AG09309 (cell line): ENCODE results near the gene PELI3.
"Not testable (repeated sequence)": the region's sequence is repeated elsewhere in the genome, so short reads cannot be mapped to it uniquely, and the experiment has no call there.

Experiments used
- DNase-seq: peaks from one replicate; pipeline ENCODE4 v3.0.0-alpha.2; 2010; ENCODE audit warnings: low read depth
- H3K4me3 ChIP-seq: 2 replicates; pipeline ENCODE4 v1.5.1; 2011; ENCODE audit warnings: mild to moderate bottlenecking, low read depth, low read length, moderate library complexity; ENCODE audit not compliant: control insufficient read depth
- CTCF ChIP-seq: IDR thresholded peaks from 2 replicates; pipeline ENCODE4 v1.5.1; 2011; ENCODE audit warnings: mild to moderate bottlenecking, low read depth, low read length, inconsistent platforms; ENCODE audit not compliant: insufficient read depth, control insufficient read depth; ENCODE audit errors: missing control alignments

The PELI3 gene

DNA sequence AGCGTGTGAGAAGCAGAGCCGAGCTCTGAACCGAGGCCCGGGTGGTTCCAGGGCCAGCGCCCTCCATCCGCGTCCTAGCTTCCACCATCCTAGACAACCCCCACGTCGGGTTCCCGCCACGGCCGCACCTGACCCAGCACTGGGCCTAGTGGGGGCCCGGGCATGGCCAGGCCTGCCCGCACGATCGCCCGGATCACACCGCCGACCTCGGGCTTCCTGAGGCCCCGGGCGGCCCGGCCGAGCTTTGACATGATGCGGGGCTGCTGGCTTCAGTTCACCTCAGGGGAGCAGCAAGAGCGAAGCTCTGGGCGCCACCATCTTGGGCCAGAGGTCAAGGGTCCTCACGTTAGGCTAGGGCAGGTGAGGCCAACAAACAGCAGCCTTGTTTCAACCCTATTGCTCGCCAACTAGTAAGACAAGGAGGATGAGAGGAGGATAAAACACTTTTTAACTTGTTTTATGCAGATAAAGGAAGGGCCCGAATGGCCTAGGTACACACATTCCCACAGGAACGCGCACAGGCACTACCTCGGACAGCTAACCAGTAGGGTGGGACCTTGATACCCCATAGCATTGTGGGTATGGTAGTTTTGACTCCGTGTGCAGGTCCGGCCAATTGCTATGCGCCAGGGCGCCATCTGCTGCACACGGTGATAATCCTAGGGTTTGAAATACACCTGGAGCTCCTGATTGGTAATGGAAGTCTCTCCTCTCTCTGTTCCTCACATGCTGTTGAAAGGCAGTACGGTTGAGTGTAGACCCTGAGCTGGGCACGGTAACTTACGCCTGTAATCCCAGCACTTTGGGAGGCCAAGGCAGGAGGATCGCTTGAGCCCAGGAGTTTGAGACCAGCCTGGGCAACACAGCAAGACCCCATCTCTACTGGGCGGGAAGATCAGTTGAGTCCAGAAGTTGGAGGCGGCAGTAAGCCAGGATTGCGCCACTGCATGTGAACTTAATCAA lies 27.9 kb upstream of the PELI3 start, which contains the start of gene MRPL11:
Gene MRPL11 (minus strand): TSS at position 345 of the 963 bp plus-strand sequence. CDS start 94 bp downstream, at position 251.
- DNase-seq = peak; percentile 73
- H3K4me3 ChIP-seq = peak within 1 kb of the TSS; percentile 87
- TF ChIP-seq CTCF = peak; percentile 70

- H3K4me3 ChIP-seq, DNase-seq: not testable (repeated sequence)
Observed at GRCh38 chr11:66440101-66440939, 26.4 kb upstream of the PELI3 start.

GRCh38 chr11:66440940-66441282 lies 25.8 kb upstream of the PELI3 start:
- not testable (repeated sequence) for DNase-seq

GRCh38 chr11:66443602-66444001 lies 23.1 kb upstream of the PELI3 start:
- H3K4me3 ChIP-seq = no peak overlapping the region
- DNase-seq = peak; percentile 93
- no peak for TF ChIP-seq CTCF

More at GRCh38 chr11:66440940-66441282, 25.8 kb upstream of the PELI3 start:
- not testable (repeated sequence) for H3K4me3 ChIP-seq

DNA sequence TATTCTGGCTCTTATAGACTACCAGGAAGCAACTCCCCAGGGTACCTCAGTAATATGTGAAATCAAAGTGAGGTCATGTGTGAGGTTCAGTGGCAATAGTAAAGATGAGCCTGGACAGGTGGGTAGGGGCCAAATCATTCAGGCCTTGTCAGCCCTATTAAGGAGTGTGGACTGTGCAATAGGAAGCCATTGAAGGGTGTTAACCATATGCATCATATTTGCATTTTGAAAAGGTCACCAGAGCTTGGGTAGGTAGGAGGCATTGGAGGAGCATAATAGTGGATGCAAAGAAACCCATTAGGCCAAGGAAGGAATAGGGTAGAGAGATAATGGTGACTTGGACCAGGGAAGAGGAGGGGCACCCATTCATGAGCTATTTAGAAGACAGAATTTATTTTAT lies 19.7 kb upstream of the PELI3 start:
- TF ChIP-seq CTCF = no peak
- no peak overlapping the region for H3K4me3 ChIP-seq
- no peak for DNase-seq

- H3K4me3 ChIP-seq = no peak overlapping the region
- no peak for TF ChIP-seq CTCF
- no peak for DNase-seq
Observed at GRCh38 chr11:66448523-66448922, 18.2 kb upstream of the PELI3 start.

- no peak for TF ChIP-seq CTCF
- DNase-seq = no peak
- H3K4me3 ChIP-seq = no peak overlapping the region
Observed at GRCh38 chr11:66450560-66450959, 16.1 kb upstream of the PELI3 start.
